Parathyroid adenoma (tissue), 2 donors: Measurements from ENCODE around the gene RPL32.

Experiments used
- H2AFZ ChIP-seq: fragments of 300-600 bp; sonication (generic); one replicate; pipeline ENCODE4 v1.7.0; 2017; ENCODE audit warnings: antibody characterized with exemption, mild to moderate bottlenecking
- H3K27ac ChIP-seq: fragments of 300-600 bp; sonication (generic); one replicate; pipeline ENCODE4 v1.7.0; 2017
- H3K27me3 ChIP-seq: fragments of 300-600 bp; sonication (generic); one replicate; pipeline ENCODE4 v1.7.0; 2017; ENCODE audit warnings: low read length; ENCODE audit not compliant: control insufficient read depth, insufficient read depth
- H3K36me3 ChIP-seq: fragments of 300-600 bp; sonication (generic); one replicate; pipeline ENCODE4 v1.7.0; 2017; ENCODE audit warnings: low read length; ENCODE audit not compliant: control insufficient read depth, insufficient read depth
- H3K4me1 ChIP-seq: fragments of 300-600 bp; sonication (generic); one replicate; pipeline ENCODE4 v1.7.0; 2017; ENCODE audit warnings: control low read depth
- H3K4me2 ChIP-seq: fragments of 300-600 bp; sonication (generic); one replicate; pipeline ENCODE4 v1.7.0; 2017; ENCODE audit warnings: low read length
- H3K4me3 ChIP-seq: fragments of 300-600 bp; sonication (generic); one replicate; pipeline ENCODE4 v1.7.0; 2017; ENCODE audit warnings: low read depth, low read length
- H3K79me2 ChIP-seq: fragments of 300-600 bp; sonication (generic); one replicate; pipeline ENCODE4 v1.7.0; 2017; ENCODE audit warnings: control low read depth
- H3K9ac ChIP-seq: fragments of 300-600 bp; sonication (generic); one replicate; pipeline ENCODE4 v1.7.0; 2017; ENCODE audit warnings: mild to moderate bottlenecking
- H3K9me3 ChIP-seq: fragments of 300-600 bp; sonication (generic); one replicate; pipeline ENCODE4 v1.7.0; 2017; ENCODE audit warnings: low read length; ENCODE audit not compliant: control insufficient read depth
- TF ChIP-seq, protein P1 (sequence below): fragments of 300-600 bp; sonication (generic); IDR thresholded peaks from one replicate; pipeline ENCODE4 v1.7.0; 2017; ENCODE audit warnings: antibody characterized with exemption, mild to moderate bottlenecking
- donor health status: primary hyperparathyroidism.

RPL32 gene

GRCh38 chr3:12841149-12841969 is at the start of gene RPL32:
RPL32 (minus strand) TSS chr3:12841565; CDS start chr3:12840237, 1,328 bp downstream.
- Histone ChIP-seq H3K27ac (peak within 1 kb of the TSS; percentile 98), H3K9ac (peak within 1 kb of the TSS; percentile 10), H3K4me1 (peaks cover 20% of the 10 kb centered on the region), H2AFZ (peak within 1 kb of the TSS; percentile 98), H3K79me2 (peaks cover 27% of the 10 kb centered on the region), H3K9me3 (no peaks in the 10 kb centered on the region), H3K4me3 (peak within 1 kb of the TSS; percentile 65), H3K27me3 (no peaks in the 10 kb centered on the region), H3K4me2 (peak within 1 kb of the TSS; percentile 89), H3K36me3 (no peaks in the 10 kb centered on the region)
- TF ChIP-seq, protein P1, sequence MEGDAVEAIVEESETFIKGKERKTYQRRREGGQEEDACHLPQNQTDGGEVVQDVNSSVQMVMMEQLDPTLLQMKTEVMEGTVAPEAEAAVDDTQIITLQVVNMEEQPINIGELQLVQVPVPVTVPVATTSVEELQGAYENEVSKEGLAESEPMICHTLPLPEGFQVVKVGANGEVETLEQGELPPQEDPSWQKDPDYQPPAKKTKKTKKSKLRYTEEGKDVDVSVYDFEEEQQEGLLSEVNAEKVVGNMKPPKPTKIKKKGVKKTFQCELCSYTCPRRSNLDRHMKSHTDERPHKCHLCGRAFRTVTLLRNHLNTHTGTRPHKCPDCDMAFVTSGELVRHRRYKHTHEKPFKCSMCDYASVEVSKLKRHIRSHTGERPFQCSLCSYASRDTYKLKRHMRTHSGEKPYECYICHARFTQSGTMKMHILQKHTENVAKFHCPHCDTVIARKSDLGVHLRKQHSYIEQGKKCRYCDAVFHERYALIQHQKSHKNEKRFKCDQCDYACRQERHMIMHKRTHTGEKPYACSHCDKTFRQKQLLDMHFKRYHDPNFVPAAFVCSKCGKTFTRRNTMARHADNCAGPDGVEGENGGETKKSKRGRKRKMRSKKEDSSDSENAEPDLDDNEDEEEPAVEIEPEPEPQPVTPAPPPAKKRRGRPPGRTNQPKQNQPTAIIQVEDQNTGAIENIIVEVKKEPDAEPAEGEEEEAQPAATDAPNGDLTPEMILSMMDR = peak; percentile 86

GRCh38 chr3:12890610-12891390 is 49.4 kb upstream of the RPL32 start:
- Histone ChIP-seq H3K9ac (no peak overlapping the region), H3K4me3 (no peak overlapping the region), H3K4me1 (peaks cover 20% of the 10 kb centered on the region), H3K9me3 (no peaks in the 10 kb centered on the region), H3K27ac (no peak overlapping the region), H3K36me3 (no peaks in the 10 kb centered on the region), H3K4me2 (no peak overlapping the region), H2AFZ (no peak overlapping the region), H3K79me2 (no peaks in the 10 kb centered on the region), H3K27me3 (no peaks in the 10 kb centered on the region)
- TF ChIP-seq, protein P1 = no peak

DNA sequence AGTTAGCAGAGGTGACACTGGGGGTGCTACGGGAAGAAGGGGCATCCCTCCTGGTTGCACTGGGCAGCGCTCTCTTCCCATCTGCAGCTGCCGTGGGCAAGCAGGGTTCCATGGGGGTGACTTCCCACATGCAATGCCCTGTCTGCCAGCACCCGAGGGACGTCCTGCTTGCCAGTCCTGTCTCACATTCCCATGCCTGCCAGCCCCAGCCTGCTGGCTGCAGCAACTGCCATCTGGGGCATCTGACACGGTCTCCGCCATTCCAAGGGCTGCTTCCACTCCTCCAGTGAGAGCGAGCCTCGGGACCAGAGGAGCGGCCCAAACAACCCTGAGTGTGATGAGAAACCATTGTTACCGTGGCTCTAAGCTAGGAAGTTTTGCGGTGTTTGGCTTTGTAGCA is 45.4 kb upstream of the RPL32 start:
- Histone ChIP-seq H2AFZ (no peak overlapping the region), H3K36me3 (no peaks in the 10 kb centered on the region), H3K27ac (no peak overlapping the region), H3K4me2 (no peak overlapping the region), H3K9me3 (no peaks in the 10 kb centered on the region), H3K27me3 (no peaks in the 10 kb centered on the region), H3K79me2 (no peaks in the 10 kb centered on the region), H3K9ac (no peak overlapping the region), H3K4me3 (no peak overlapping the region), H3K4me1 (peaks cover 2% of the 10 kb centered on the region)
- TF ChIP-seq, protein P1 = no peak

DNA sequence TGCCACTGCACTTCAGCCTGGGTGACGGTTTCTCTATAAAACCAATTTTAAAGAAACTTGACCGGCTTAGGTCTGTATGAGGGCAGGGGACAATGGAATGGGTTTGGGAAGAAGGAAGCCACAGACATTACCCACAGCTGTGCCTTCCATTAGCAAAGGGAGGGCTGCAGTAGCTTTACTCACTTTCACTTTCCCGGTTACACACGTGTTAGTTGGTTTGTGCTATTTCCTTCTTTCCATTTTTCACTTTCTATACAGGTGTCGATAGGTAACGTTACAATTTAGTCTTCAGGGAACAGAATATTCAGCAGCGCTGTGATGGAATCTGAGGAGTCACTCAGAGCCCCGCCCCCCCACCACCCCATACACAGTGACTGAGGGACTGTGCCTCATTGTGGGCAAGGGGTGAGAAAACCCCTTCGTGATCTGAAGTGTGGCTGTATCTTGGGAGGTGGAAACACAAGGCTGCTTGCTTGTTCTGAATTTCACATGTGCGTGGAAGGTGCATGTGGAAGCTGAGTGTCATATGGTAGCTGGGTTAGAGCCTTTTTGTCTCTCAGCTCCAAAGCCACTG is 44.8 kb upstream of the RPL32 start:
- TF ChIP-seq, protein P1 = no peak
- H3K27me3 ChIP-seq = no peaks in the 10 kb centered on the region
- H3K9ac ChIP-seq = no peak overlapping the region
- H3K4me3 ChIP-seq = no peak overlapping the region
- no peaks in the 10 kb centered on the region for H3K36me3 ChIP-seq
- H3K4me2 ChIP-seq = no peak overlapping the region
- H3K4me1 ChIP-seq = peaks cover 2% of the 10 kb centered on the region
- H2AFZ ChIP-seq = no peak overlapping the region
- H3K9me3 ChIP-seq = no peaks in the 10 kb centered on the region
- no peak overlapping the region for H3K27ac ChIP-seq
- no peaks in the 10 kb centered on the region for H3K79me2 ChIP-seq
